ENCODE measurements around the gene MAMDC2.
A peak's percentile ranks its signal among the peaks of the same experiment; 100 is the strongest.

MAMDC2 gene

DNA sequence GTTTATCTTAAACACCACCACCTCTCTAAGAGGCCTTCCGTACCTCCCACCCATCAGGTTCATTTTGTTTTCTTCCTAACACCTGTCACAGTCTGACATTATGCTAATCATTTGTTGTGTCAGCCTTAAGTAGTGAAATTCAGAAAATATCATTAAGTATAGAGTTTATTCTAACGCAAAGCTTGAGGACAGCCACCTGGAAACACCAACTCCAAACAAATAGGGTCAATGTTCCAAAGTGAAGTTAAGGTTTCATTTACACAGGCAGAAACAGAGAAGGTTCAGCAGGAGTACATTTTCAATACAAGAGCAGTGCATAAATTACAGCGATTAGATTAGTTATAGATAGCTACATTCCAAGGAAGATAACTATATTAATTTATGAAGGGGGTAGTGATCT is 213.9 kb downstream of the MAMDC2 start:
- no peak for TF ChIP-seq EZH2phosphoT487 (conservative IDR thresholded peaks at IDR 0.05; ENCODE audit: low read length)
- TF ChIP-seq, protein P1, sequence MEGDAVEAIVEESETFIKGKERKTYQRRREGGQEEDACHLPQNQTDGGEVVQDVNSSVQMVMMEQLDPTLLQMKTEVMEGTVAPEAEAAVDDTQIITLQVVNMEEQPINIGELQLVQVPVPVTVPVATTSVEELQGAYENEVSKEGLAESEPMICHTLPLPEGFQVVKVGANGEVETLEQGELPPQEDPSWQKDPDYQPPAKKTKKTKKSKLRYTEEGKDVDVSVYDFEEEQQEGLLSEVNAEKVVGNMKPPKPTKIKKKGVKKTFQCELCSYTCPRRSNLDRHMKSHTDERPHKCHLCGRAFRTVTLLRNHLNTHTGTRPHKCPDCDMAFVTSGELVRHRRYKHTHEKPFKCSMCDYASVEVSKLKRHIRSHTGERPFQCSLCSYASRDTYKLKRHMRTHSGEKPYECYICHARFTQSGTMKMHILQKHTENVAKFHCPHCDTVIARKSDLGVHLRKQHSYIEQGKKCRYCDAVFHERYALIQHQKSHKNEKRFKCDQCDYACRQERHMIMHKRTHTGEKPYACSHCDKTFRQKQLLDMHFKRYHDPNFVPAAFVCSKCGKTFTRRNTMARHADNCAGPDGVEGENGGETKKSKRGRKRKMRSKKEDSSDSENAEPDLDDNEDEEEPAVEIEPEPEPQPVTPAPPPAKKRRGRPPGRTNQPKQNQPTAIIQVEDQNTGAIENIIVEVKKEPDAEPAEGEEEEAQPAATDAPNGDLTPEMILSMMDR (IDR thresholded peaks at IDR 0.05; ENCODE audit: insufficient read depth, low read length, poor library complexity, severe bottlenecking), result no peak
- Histone ChIP-seq H2AFZ (ENCODE audit: low read depth, low read length, severe bottlenecking) (peak overlapping the region; percentile 83), H3K27me3 (ENCODE audit: low read length) (no peaks in the 10 kb centered on the region), H3K36me3 (ENCODE audit: low read length) (peaks cover 12% of the 10 kb centered on the region; the same call in 1 of the 2 replicates), H3F3A (ENCODE audit: insufficient read depth) (no peaks in the 10 kb centered on the region), H4K20me1 (ENCODE audit: low read depth, low read length) (peaks cover 15% of the 10 kb centered on the region; the same call in 1 of the 2 replicates), H3K4me2 (ENCODE audit: low read depth, low read length, poor library complexity, severe bottlenecking) (peak overlapping the region; percentile 68), H3K79me2 (ENCODE audit: insufficient read depth, low read length) (peaks cover 36% of the 10 kb centered on the region), H3K9ac (ENCODE audit: low read length) (peak overlapping the region; percentile 88), H3K9me3 (ENCODE audit: insufficient read depth, low read length) (no peaks in the 10 kb centered on the region), H3K9me2 (replicated peaks; ENCODE audit: insufficient read depth, low read length) (no peaks in the 10 kb centered on the region), H3K27ac (ENCODE audit: low read depth, low read length) (no peak overlapping the region), H3K4me3 (ENCODE audit: insufficient read depth, low read length, poor library complexity, severe bottlenecking) (no peak overlapping the region)

DNA sequence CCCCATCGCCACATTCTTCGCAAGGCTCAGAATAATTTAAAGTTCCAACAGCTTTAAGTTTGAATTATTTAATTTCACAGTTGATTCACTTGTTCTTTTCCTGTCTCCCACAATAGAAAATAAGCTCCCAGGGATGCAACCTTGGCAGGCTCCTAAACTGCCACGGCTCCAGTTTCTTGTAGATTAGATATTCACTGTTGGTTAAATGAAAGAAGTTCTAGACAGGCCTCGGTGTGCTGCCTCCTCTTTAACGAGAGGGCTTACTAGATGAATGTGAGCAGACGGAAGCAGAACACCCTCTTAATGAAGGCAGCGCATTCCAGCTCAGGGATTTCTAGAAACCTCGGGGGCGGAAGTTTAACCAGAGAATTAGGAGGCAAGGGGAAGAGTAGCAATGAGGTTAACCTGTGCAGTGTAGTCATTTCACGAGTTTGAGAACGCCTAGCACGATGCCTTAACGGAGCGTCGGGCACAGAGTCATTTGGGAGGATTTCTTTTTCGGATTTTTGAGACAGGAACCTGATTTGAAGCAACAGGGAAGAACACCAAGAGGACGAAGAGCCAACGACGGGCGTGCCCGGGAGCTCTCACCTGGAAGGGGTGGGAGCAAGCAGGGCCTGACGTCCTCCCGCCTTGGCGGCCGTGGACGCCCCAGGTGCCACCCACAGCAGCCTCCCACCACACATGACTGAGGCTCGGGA is 214.5 kb downstream of the MAMDC2 start:
- Histone ChIP-seq H2AFZ (ENCODE audit: low read depth, low read length, severe bottlenecking) (peak overlapping the region; percentile 83), H3K9ac (ENCODE audit: low read length) (peak overlapping the region; percentile 88), H3K27ac (ENCODE audit: low read depth, low read length) (peak overlapping the region; percentile 5; the same call in 1 of the 2 replicates), H3F3A (ENCODE audit: insufficient read depth) (no peaks in the 10 kb centered on the region; the same call in 1 of the 2 replicates), H3K4me3 (ENCODE audit: insufficient read depth, low read length, poor library complexity, severe bottlenecking) (peak overlapping the region; percentile 76), H3K4me2 (ENCODE audit: low read depth, low read length, poor library complexity, severe bottlenecking) (peak overlapping the region; percentile 68), H3K9me2 (replicated peaks; ENCODE audit: insufficient read depth, low read length) (no peaks in the 10 kb centered on the region), H3K27me3 (ENCODE audit: low read length) (no peaks in the 10 kb centered on the region), H4K20me1 (ENCODE audit: low read depth, low read length) (peaks cover 15% of the 10 kb centered on the region; the same call in 1 of the 2 replicates), H3K9me3 (ENCODE audit: insufficient read depth, low read length) (no peaks in the 10 kb centered on the region), H3K79me2 (ENCODE audit: insufficient read depth, low read length) (peaks cover 42% of the 10 kb centered on the region), H3K36me3 (ENCODE audit: low read length) (peaks cover 16% of the 10 kb centered on the region; the same call in 1 of the 2 replicates)
- TF ChIP-seq EZH2phosphoT487 (conservative IDR thresholded peaks at IDR 0.05; ENCODE audit: low read length), result no peak
- TF ChIP-seq, protein P1 (IDR thresholded peaks at IDR 0.05; ENCODE audit: insufficient read depth, low read length, poor library complexity, severe bottlenecking), result no peak

DNA sequence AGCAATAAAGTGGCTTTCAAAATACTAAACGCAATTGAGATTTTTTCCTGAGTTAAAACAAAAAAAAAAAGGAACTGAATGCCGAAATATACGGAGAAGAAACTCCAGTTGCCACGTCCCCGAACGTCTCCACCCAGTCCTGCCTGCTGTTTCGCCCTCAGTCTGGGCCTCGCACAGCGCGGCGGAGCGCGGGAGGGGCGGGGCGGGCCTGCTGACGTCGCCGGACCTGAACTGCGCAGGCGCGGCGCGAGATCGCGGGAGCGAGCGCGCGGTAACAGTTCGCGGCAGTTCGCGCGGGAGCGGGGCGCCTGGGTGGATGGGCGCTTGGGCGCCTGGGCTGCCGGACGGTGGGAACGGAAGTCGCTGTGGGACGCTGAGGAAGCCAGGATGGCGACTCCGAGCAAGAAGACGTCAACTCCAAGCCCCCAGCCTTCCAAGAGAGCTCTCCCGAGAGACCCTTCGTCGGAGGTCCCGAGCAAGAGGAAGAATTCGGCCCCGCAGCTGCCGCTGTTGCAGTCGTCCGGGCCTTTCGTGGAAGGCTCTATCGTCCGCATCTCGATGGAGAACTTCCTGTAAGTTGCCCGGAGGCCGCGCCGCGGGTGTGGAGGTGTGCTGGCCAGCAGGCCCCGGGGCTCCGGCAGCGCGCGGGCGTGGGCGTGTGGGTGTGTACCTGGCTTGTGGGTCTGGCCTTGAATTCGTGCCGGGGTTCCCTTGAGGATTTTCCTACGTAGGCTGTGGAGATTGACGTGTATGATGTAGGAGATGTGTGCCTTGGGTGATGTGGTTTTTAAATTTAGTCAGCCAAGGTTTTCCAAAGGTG is 215.3 kb downstream of the MAMDC2 start, which contains the start of gene SMC5:
Gene SMC5, plus strand, starts transcription at position 287 of the 820 bp plus-strand sequence. Its CDS starts 101 bp downstream, at position 388.
- TF ChIP-seq EZH2phosphoT487 (conservative IDR thresholded peaks at IDR 0.05; ENCODE audit: low read length), result no peak
- TF ChIP-seq, protein P1 (IDR thresholded peaks at IDR 0.05; ENCODE audit: insufficient read depth, low read length, poor library complexity, severe bottlenecking), result no peak
- peak within 1 kb of the TSS; percentile 51 for H3K27ac ChIP-seq (ENCODE audit: low read depth, low read length)
- H3K36me3 ChIP-seq (ENCODE audit: low read length), result peaks cover 21% of the 10 kb centered on the region; the same call in 1 of the 2 replicates
- H3K4me3 ChIP-seq (ENCODE audit: insufficient read depth, low read length, poor library complexity, severe bottlenecking), result peak within 1 kb of the TSS; percentile 76
- no peaks in the 10 kb centered on the region for H3K9me2 ChIP-seq (replicated peaks; ENCODE audit: insufficient read depth, low read length)
- H2AFZ ChIP-seq (ENCODE audit: low read depth, low read length, severe bottlenecking), result peak within 1 kb of the TSS; percentile 83
- H4K20me1 ChIP-seq (ENCODE audit: low read depth, low read length), result peaks cover 20% of the 10 kb centered on the region; the same call in 1 of the 2 replicates
- H3K9ac ChIP-seq (ENCODE audit: low read length), result peak within 1 kb of the TSS; percentile 88
- peak within 1 kb of the TSS; percentile 68 for H3K4me2 ChIP-seq (ENCODE audit: low read depth, low read length, poor library complexity, severe bottlenecking)
- no peaks in the 10 kb centered on the region for H3K27me3 ChIP-seq (ENCODE audit: low read length)
- H3F3A ChIP-seq (ENCODE audit: insufficient read depth), result no peaks in the 10 kb centered on the region; the same call in 1 of the 2 replicates
- no peaks in the 10 kb centered on the region for H3K9me3 ChIP-seq (ENCODE audit: insufficient read depth, low read length)
- peaks cover 50% of the 10 kb centered on the region for H3K79me2 ChIP-seq (ENCODE audit: insufficient read depth, low read length)
